Mesenchymal stem cell (in vitro differentiated cells and primary cell): Measurements from ENCODE around the gene FOXK2.

Experiments
- DNase-seq: peaks from one replicate; pipeline ENCODE4 v3.0.0-alpha.2; 2013
- H2AFZ ChIP-seq: one replicate; pipeline ENCODE4 v1.6.1; 2013; ENCODE audit warnings: low read depth, mild to moderate bottlenecking, control low read depth, inconsistent platforms, low read length, moderate library complexity
- H2AK5ac ChIP-seq: 2 replicates; pipeline ENCODE4 v1.6.1; 2013; ENCODE audit warnings: low read length, moderate library complexity, mild to moderate bottlenecking, inconsistent platforms; ENCODE audit not compliant: severe bottlenecking
- H2BK120ac ChIP-seq: one replicate; pipeline ENCODE4 v1.6.1; 2013; ENCODE audit warnings: low read depth, mild to moderate bottlenecking, inconsistent platforms, low read length, moderate library complexity
- H2BK12ac ChIP-seq, 2 experiments: one replicate each; pipeline ENCODE4 v1.6.1; 2013; ENCODE audit warnings: inconsistent platforms in 2 of 2, low read length in 2 of 2, mild to moderate bottlenecking in 2 of 2, moderate library complexity in 2 of 2, control low read depth in 1 of 2
- H2BK15ac ChIP-seq: one replicate; pipeline ENCODE4 v1.6.1; 2013; ENCODE audit warnings: mild to moderate bottlenecking, low read depth, inconsistent platforms; ENCODE audit not compliant: poor library complexity, severe bottlenecking
- H2BK5ac ChIP-seq: 2 replicates; pipeline ENCODE4 v1.6.1; 2013; ENCODE audit warnings: low read depth, mild to moderate bottlenecking, low read length, control low read depth, inconsistent platforms; ENCODE audit not compliant: poor library complexity, severe bottlenecking
- H3K14ac ChIP-seq, 2 experiments: one replicate each; pipeline ENCODE4 v1.6.1; 2013; ENCODE audit warnings: inconsistent platforms in 2 of 2, low read length in 2 of 2, control low read depth in 1 of 2, mild to moderate bottlenecking in 1 of 2, moderate library complexity in 1 of 2
- H3K18ac ChIP-seq, 2 experiments: one replicate each; pipeline ENCODE4 v1.6.1; 2013; ENCODE audit warnings: inconsistent platforms in 2 of 2, low read length in 2 of 2, control low read depth in 1 of 2, low read depth in 1 of 2, mild to moderate bottlenecking in 1 of 2
- H3K23ac ChIP-seq, 2 experiments: one replicate each; pipeline ENCODE4 v1.6.1; 2013; ENCODE audit warnings: inconsistent platforms in 2 of 2, low read length in 2 of 2, mild to moderate bottlenecking in 2 of 2, moderate library complexity in 2 of 2, control low read depth in 1 of 2
- H3K27ac ChIP-seq: 2 replicates; pipeline ENCODE4 v1.5.1; 2013; ENCODE audit warnings: mild to moderate bottlenecking, moderate library complexity, low read length, control low read depth, inconsistent platforms; ENCODE audit not compliant: poor library complexity, severe bottlenecking
- H3K27me3 ChIP-seq, 2 experiments: 2 replicates each; pipeline versions ENCODE4 v1.6.1 to v1.7.0; 2013; ENCODE audit warnings: low read length in 2 of 2, mild to moderate bottlenecking in 2 of 2, moderate library complexity in 2 of 2, control low read depth in 1 of 2, inconsistent platforms in 1 of 2; ENCODE audit not compliant: control insufficient read depth in 1 of 2, insufficient read depth in 1 of 2
- H3K36me3 ChIP-seq, 2 experiments: 2 replicates each; pipeline versions ENCODE4 v1.6.1 to v1.7.0; 2013; ENCODE audit warnings: low read length in 2 of 2, control low read depth in 1 of 2, inconsistent platforms in 1 of 2, low read depth in 1 of 2, mild to moderate bottlenecking in 1 of 2; ENCODE audit not compliant: insufficient read depth in 2 of 2, control insufficient read depth in 1 of 2
- H3K4ac ChIP-seq, 2 experiments: one replicate each; pipeline ENCODE4 v1.6.1; 2013; ENCODE audit warnings: inconsistent platforms in 2 of 2, low read length in 2 of 2, mild to moderate bottlenecking in 2 of 2, moderate library complexity in 2 of 2, control low read depth in 1 of 2, low read depth in 1 of 2
- H3K4me1 ChIP-seq: 2 replicates; pipeline ENCODE4 v1.6.1; 2013; ENCODE audit warnings: low read depth, low read length, control low read depth; ENCODE audit not compliant: control insufficient read depth, insufficient read depth
- H3K4me2 ChIP-seq: 2 replicates; pipeline ENCODE4 v1.6.1; 2013; ENCODE audit warnings: low read length, mild to moderate bottlenecking, inconsistent platforms; ENCODE audit not compliant: poor library complexity, severe bottlenecking
- H3K4me3 ChIP-seq, 2 experiments: 2 replicates each; pipeline versions ENCODE4 v1.5.1 to v1.7.0; 2013; ENCODE audit warnings: low read length in 2 of 2, mild to moderate bottlenecking in 2 of 2, control low read depth in 1 of 2, low read depth in 1 of 2; ENCODE audit not compliant: insufficient read depth in 1 of 2
- H3K79me1 ChIP-seq: replicated peaks from 2 replicates; pipeline ENCODE4 v1.6.1; 2013; ENCODE audit warnings: mild to moderate bottlenecking, control low read depth, low read length, inconsistent platforms; ENCODE audit not compliant: poor library complexity, severe bottlenecking
- H3K9ac ChIP-seq: 2 replicates; pipeline ENCODE4 v1.7.0; 2013; ENCODE audit warnings: mild to moderate bottlenecking, low read length, moderate library complexity
- H3K9me3 ChIP-seq: 2 replicates; pipeline ENCODE4 v1.7.0; 2013; ENCODE audit warnings: mild to moderate bottlenecking, low read length; ENCODE audit not compliant: control insufficient read depth
- H4K8ac ChIP-seq: one replicate; pipeline ENCODE4 v1.6.1; 2013; ENCODE audit warnings: inconsistent platforms, mild to moderate bottlenecking, low read length, moderate library complexity
- H4K91ac ChIP-seq: one replicate; pipeline ENCODE4 v1.6.1; 2013; ENCODE audit warnings: mild to moderate bottlenecking, low read length, inconsistent platforms
- WGBS: methylation state at CpG from one replicate; pipeline ENCODE4 v1.1.7; 2013; ENCODE audit warnings: mixed read lengths; 5-methylcytosine and 5-hydroxymethylcytosine counted together

FOXK2 gene

GRCh38 chr17:82609655-82610054, 90.1 kb downstream of the FOXK2 start:
- H3K4ac ChIP-seq = no peak overlapping the region
- H3K18ac ChIP-seq = no peak overlapping the region
- H2BK120ac ChIP-seq = no peak overlapping the region
- H3K27me3 ChIP-seq = no peaks in the 10 kb centered on the region
- H3K4me1 ChIP-seq = peaks cover 7% of the 10 kb centered on the region
- peaks cover 51 to 58% of the 10 kb centered on the region in 2 experiments for H3K36me3 ChIP-seq
- WGBS = 97% methylated on average over 3 of the region's 4 CpGs
- H2BK15ac ChIP-seq = no peak overlapping the region
- no peak overlapping the region for H3K4me2 ChIP-seq
- no peaks in the 10 kb centered on the region for H3K9me3 ChIP-seq
- DNase-seq = no peak
- no peak overlapping the region for H3K9ac ChIP-seq
- no peak overlapping the region for H3K23ac ChIP-seq
- peaks cover 17% of the 10 kb centered on the region for H3K79me1 ChIP-seq
- H2AFZ ChIP-seq = no peak overlapping the region
- H2AK5ac ChIP-seq = no peak overlapping the region
- no peak overlapping the region for H3K14ac ChIP-seq
- H2BK12ac ChIP-seq = no peak overlapping the region
- H3K4me3 ChIP-seq = no peak overlapping the region
- H4K8ac ChIP-seq = no peak overlapping the region
- H3K27ac ChIP-seq = no peak overlapping the region
- H4K91ac ChIP-seq = no peak overlapping the region
- no peak overlapping the region for H2BK5ac ChIP-seq

GRCh38 chr17:82611140-82612058, 91.9 kb downstream of the FOXK2 start:
- WGBS = 73% methylated on average over 21 of the region's 21 CpGs
- H3K4me3 ChIP-seq = no peak overlapping the region

GRCh38 chr17:82613283-82614094, 94.0 kb downstream of the FOXK2 start:
- Histone ChIP-seq H3K4me2 (no peak overlapping the region), H3K36me3 (peaks cover 71 to 72% of the 10 kb centered on the region in 2 experiments), H2BK5ac (no peak overlapping the region), H3K9me3 (no peaks in the 10 kb centered on the region), H2AK5ac (no peak overlapping the region), H3K18ac (no peak overlapping the region), H2BK12ac (no peak overlapping the region), H4K8ac (peak overlapping the region; percentile 12), H3K4me3 (no peak overlapping the region), H3K23ac (no peak overlapping the region), H3K4ac (no peak overlapping the region), H3K9ac (no peak overlapping the region), H4K91ac (no peak overlapping the region), H3K79me1 (peaks cover 15% of the 10 kb centered on the region), H2AFZ (no peak overlapping the region), H3K27me3 (no peaks in the 10 kb centered on the region), H2BK15ac (no peak overlapping the region), H2BK120ac (no peak overlapping the region), H3K14ac (no peak overlapping the region), H3K4me1 (peaks cover 7% of the 10 kb centered on the region), H3K27ac (no peak overlapping the region)
- 98% methylated on average over 37 of the region's 37 CpGs for WGBS
- no peak for DNase-seq

More at GRCh38 chr17:82611140-82612058, 91.9 kb downstream of the FOXK2 start:
- Histone ChIP-seq H3K36me3 (peaks cover 53 to 61% of the 10 kb centered on the region in 2 experiments), H2BK15ac (no peak overlapping the region), H3K4me2 (no peak overlapping the region), H3K4ac (no peak overlapping the region), H3K27ac (no peak overlapping the region), H2AFZ (no peak overlapping the region), H3K9ac (no peak overlapping the region), H3K14ac (no peak overlapping the region), H3K27me3 (no peaks in the 10 kb centered on the region), H3K79me1 (peaks cover 11% of the 10 kb centered on the region), H3K4me1 (peaks cover 7% of the 10 kb centered on the region), H2BK5ac (no peak overlapping the region), H2BK120ac (no peak overlapping the region), H2AK5ac (no peak overlapping the region), H3K18ac (no peak overlapping the region), H2BK12ac (no peak overlapping the region), H4K8ac (no peak overlapping the region), H3K23ac (no peak overlapping the region), H3K9me3 (no peaks in the 10 kb centered on the region), H4K91ac (no peak overlapping the region)
- peak; percentile 41 for DNase-seq

GRCh38 chr17:82614095-82614631, 94.6 kb downstream of the FOXK2 start:
- WGBS = 80% methylated on average over 15 of the region's 22 CpGs
- Histone ChIP-seq H3K36me3 (peaks cover 73 to 77% of the 10 kb centered on the region in 2 experiments), H3K4me2 (no peak overlapping the region), H3K4ac (no peak overlapping the region), H3K79me1 (peaks cover 19% of the 10 kb centered on the region), H3K27ac (no peak overlapping the region), H2BK15ac (no peak overlapping the region), H3K18ac (no peak overlapping the region), H3K27me3 (no peaks in the 10 kb centered on the region), H2BK12ac (no peak overlapping the region), H3K14ac (no peak overlapping the region), H2BK120ac (no peak overlapping the region), H4K91ac (no peak overlapping the region), H2AFZ (no peak overlapping the region), H3K9ac (no peak overlapping the region), H2AK5ac (no peak overlapping the region), H3K4me1 (peaks cover 7% of the 10 kb centered on the region), H4K8ac (peak overlapping the region; percentile 12), H3K9me3 (no peaks in the 10 kb centered on the region), H2BK5ac (no peak overlapping the region), H3K4me3 (no peak overlapping the region), H3K23ac (no peak overlapping the region)
- no peak for DNase-seq
